HUES6 (cell line): ENCODE results near the gene IL16.

Experiments
- H3K27ac ChIP-seq: 2 replicates; pipeline ENCODE4 v1.7.0; 2013; ENCODE audit warnings: low read depth, mild to moderate bottlenecking, low read length, inconsistent platforms
- H3K27me3 ChIP-seq: 2 replicates; pipeline ENCODE4 v1.6.1; 2013; ENCODE audit warnings: low read length; ENCODE audit not compliant: control insufficient read depth, insufficient read depth
- H3K36me3 ChIP-seq: 2 replicates; pipeline ENCODE4 v1.6.1; 2013; ENCODE audit warnings: low read length; ENCODE audit not compliant: control insufficient read depth, insufficient read depth
- H3K4me1 ChIP-seq: 2 replicates; pipeline ENCODE4 v1.6.1; 2013; ENCODE audit warnings: low read length; ENCODE audit not compliant: control insufficient read depth, insufficient read depth
- H3K4me3 ChIP-seq: 2 replicates; pipeline ENCODE4 v1.5.1; 2013; ENCODE audit warnings: low read depth, low read length
- H3K9ac ChIP-seq: one replicate; pipeline ENCODE4 v1.6.1; 2013; ENCODE audit warnings: mild to moderate bottlenecking, low read length
- H3K9me3 ChIP-seq: 2 replicates; pipeline ENCODE4 v1.6.1; 2013; ENCODE audit warnings: low read depth, low read length; ENCODE audit not compliant: control insufficient read depth, insufficient read depth

IL16 gene

DNA sequence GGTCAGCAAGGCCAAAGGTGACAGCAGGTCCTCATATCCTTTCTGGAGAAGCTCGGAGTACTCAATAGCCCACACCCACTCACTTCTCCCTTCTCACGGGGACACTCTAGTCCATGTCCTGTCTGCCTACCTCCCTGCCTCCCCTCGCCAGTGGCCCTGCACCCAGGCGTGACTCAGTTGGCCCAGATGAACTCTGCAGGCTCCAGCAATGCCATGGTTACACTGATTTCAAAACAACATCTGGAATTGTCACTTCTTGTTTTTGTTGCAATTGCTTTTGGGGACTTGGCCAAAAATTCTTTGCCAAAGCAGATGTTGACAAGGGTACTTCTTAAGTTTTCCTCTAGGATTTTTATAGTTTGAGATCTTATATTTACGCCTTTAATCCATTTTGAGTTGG is 13.0 kb downstream of the IL16 start:
- H3K4me3 ChIP-seq: no peak overlapping the region
- no peaks in the 10 kb centered on the region for H3K36me3 ChIP-seq
- no peak overlapping the region for H3K27ac ChIP-seq
- H3K9me3 ChIP-seq: peaks cover 10% of the 10 kb centered on the region; the same call in 1 of the 2 replicates
- H3K4me1 ChIP-seq: no peaks in the 10 kb centered on the region
- H3K9ac ChIP-seq: no peak overlapping the region
- H3K27me3 ChIP-seq: no peaks in the 10 kb centered on the region

- no peak overlapping the region for H3K27ac ChIP-seq
- peaks cover 12% of the 10 kb centered on the region; the same call in 1 of the 2 replicates for H3K9me3 ChIP-seq
- H3K4me3 ChIP-seq: no peak overlapping the region
- H3K9ac ChIP-seq: no peak overlapping the region
- no peaks in the 10 kb centered on the region for H3K36me3 ChIP-seq
- H3K4me1 ChIP-seq: no peaks in the 10 kb centered on the region
- H3K27me3 ChIP-seq: no peaks in the 10 kb centered on the region
Observed at GRCh38 chr15:81211376-81211775, 14.7 kb downstream of the IL16 start.

- peaks cover 3% of the 10 kb centered on the region; the same call in 1 of the 2 replicates for H3K4me1 ChIP-seq
- H3K27me3 ChIP-seq: no peaks in the 10 kb centered on the region
- H3K4me3 ChIP-seq: no peak overlapping the region
- H3K9ac ChIP-seq: no peak overlapping the region
- peaks cover 12% of the 10 kb centered on the region; the same call in 1 of the 2 replicates for H3K9me3 ChIP-seq
- H3K27ac ChIP-seq: no peak overlapping the region
- no peaks in the 10 kb centered on the region for H3K36me3 ChIP-seq
Observed at GRCh38 chr15:81213982-81214381, 17.3 kb downstream of the IL16 start.

DNA sequence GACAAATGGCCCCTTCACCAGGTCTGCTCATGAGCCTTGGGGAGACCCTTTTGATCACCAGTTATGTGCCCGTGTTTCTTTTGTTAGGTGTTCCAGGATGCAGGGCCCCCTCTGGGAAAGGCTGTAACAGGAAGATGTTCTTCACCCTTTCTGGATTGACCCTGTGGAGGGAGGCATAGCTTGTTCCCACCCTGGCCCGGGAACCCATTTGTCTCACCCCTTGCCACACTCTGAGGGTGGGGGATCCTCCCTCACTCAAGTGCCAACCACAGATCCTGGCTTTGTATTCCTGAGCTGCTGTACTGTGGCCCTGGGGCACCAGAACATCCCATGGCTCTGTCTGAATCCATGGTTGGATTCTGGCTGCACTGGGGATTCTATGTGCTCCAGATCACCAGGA is 18.9 kb downstream of the IL16 start:
- no peaks in the 10 kb centered on the region for H3K27me3 ChIP-seq
- peaks cover 3% of the 10 kb centered on the region; the same call in 1 of the 2 replicates for H3K4me1 ChIP-seq
- H3K36me3 ChIP-seq: no peaks in the 10 kb centered on the region
- H3K4me3 ChIP-seq: no peak overlapping the region
- H3K9me3 ChIP-seq: peaks cover 12% of the 10 kb centered on the region; the same call in 1 of the 2 replicates
- no peak overlapping the region for H3K27ac ChIP-seq
- no peak overlapping the region for H3K9ac ChIP-seq

DNA sequence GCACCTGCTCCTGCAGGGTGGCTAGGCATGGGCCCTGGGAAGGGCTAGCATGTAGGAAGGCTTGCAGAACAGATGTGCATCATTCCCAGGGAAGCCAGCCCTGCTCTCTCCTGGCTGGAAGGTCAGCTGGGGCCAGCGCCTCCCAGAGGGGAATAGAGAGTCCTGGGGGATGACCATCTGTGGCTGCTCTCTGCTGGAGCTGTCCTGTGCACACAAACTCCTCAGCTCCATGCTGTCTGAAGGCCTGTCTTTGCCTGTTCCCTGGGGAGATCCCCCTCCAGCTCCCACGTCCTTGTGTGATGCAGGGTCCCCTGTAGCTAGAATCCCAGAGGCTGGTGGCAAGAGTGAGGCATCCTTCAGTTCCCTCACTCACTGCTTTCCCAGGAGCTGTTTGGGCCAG is 19.3 kb downstream of the IL16 start:
- Histone ChIP-seq H3K4me1 (peaks cover 3% of the 10 kb centered on the region; the same call in 1 of the 2 replicates), H3K27ac (no peak overlapping the region; the same call in 1 of the 2 replicates), H3K9ac (no peak overlapping the region), H3K4me3 (no peak overlapping the region), H3K36me3 (no peaks in the 10 kb centered on the region), H3K9me3 (peaks cover 12% of the 10 kb centered on the region; the same call in 1 of the 2 replicates), H3K27me3 (no peaks in the 10 kb centered on the region)

DNA sequence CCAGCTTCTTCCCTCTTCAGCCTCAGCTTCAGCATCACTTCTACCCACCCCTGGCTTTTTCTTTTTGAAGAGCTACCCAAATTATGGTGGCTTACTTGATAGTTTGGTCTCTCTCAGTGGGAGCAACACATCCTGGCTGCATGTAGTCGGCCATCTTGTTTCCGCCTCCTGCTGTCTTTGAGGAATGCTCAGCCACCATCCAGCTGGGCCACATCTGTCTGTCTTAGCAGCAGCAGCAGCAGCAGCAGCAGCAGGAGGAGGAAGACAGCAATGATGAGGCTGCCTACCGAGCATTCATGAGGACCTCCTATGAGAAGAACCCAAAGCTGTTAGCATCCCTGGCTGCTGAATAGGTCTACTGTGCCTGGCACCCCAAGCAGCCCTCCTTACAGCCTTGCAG is 19.7 kb downstream of the IL16 start:
- no peaks in the 10 kb centered on the region for H3K36me3 ChIP-seq
- H3K4me3 ChIP-seq: no peak overlapping the region
- H3K27ac ChIP-seq: no peak overlapping the region; the same call in 1 of the 2 replicates
- H3K27me3 ChIP-seq: no peaks in the 10 kb centered on the region
- peaks cover 3% of the 10 kb centered on the region; the same call in 1 of the 2 replicates for H3K4me1 ChIP-seq
- H3K9me3 ChIP-seq: peaks cover 12% of the 10 kb centered on the region; the same call in 1 of the 2 replicates
- H3K9ac ChIP-seq: no peak overlapping the region

- Histone ChIP-seq H3K9me3 (no peaks in the 10 kb centered on the region), H3K27me3 (no peaks in the 10 kb centered on the region), H3K9ac (no peak overlapping the region), H3K27ac (no peak overlapping the region), H3K4me3 (no peak overlapping the region), H3K4me1 (peaks cover 3% of the 10 kb centered on the region; the same call in 1 of the 2 replicates), H3K36me3 (no peaks in the 10 kb centered on the region)
Observed at GRCh38 chr15:81221449-81221848, 24.8 kb downstream of the IL16 start.

DNA sequence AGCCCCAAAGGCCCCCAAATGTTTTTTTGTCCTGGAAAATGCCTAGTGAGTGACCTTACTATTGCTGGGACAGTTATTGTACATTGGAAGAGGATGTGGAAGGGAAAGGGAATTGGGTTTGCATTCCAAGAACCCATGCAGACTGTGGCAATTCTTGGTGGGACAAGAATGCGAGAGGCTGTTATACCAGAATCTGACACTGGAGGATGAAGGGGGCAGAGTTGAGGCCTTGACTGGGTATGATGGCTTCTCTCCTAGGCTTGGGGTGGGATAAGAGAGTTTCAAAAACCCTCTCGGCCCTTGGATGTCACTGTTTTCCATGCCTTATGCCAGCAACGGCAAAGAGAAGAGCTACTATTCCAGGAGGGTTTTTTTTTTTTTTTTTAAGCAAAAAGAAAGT is 25.3 kb downstream of the IL16 start:
- no peak overlapping the region for H3K4me3 ChIP-seq
- H3K27ac ChIP-seq: no peak overlapping the region

GRCh38 chr15:81223346-81223971 is 26.8 kb downstream of the IL16 start:
- H3K27me3 ChIP-seq: no peaks in the 10 kb centered on the region
- no peaks in the 10 kb centered on the region for H3K9me3 ChIP-seq
- no peak overlapping the region for H3K27ac ChIP-seq
- H3K9ac ChIP-seq: no peak overlapping the region
- no peaks in the 10 kb centered on the region for H3K36me3 ChIP-seq
- H3K4me3 ChIP-seq: no peak overlapping the region
- H3K4me1 ChIP-seq: no peaks in the 10 kb centered on the region

More for the DNA sequence above, 25.3 kb downstream of the IL16 start:
- H3K9ac ChIP-seq: no peak overlapping the region
- no peaks in the 10 kb centered on the region for H3K27me3 ChIP-seq
- H3K4me1 ChIP-seq: no peaks in the 10 kb centered on the region
- H3K36me3 ChIP-seq: no peaks in the 10 kb centered on the region
- H3K9me3 ChIP-seq: no peaks in the 10 kb centered on the region

- Histone ChIP-seq H3K4me3 (no peak overlapping the region), H3K9me3 (no peaks in the 10 kb centered on the region), H3K9ac (no peak overlapping the region), H3K36me3 (no peaks in the 10 kb centered on the region), H3K27ac (no peak overlapping the region), H3K4me1 (no peaks in the 10 kb centered on the region), H3K27me3 (no peaks in the 10 kb centered on the region)
Observed at GRCh38 chr15:81224232-81224631, 27.6 kb downstream of the IL16 start.

DNA sequence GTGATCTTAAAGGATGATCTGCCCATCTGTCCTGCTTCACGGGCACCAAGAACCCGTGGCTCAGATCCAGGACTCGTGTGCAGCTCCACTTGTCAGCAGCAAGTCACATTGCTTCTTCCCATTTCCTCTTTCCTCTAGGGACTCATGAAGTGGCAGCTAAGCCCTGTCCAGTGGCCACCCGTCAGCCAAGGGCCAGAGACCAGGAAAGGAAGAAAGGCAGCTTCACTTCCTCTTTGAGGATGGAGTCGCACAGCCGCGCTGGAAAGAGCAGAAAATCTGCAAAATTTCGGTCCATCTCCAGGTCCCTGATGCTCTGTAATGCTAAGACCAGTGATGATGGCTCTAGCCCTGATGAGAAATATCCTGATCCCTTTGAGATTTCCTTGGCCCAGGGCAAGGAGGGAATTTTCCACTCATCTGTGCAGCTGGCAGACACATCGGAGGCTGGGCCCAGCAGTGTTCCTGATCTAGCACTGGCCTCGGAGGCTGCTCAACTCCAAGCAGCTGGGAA is 28.5 kb downstream of the IL16 start:
- Histone ChIP-seq H3K4me3 (no peak overlapping the region), H3K27me3 (no peaks in the 10 kb centered on the region), H3K36me3 (no peaks in the 10 kb centered on the region), H3K4me1 (no peaks in the 10 kb centered on the region; the same call in 1 of the 2 replicates), H3K27ac (no peak overlapping the region), H3K9me3 (no peaks in the 10 kb centered on the region), H3K9ac (no peak overlapping the region)
